ENCODE results near the gene FAM168A. TPM values are rescaled to one million over a fixed set of nuclear protein-coding genes. Genes with fewer than 3 reads are reported as not detected.

FAM168A gene
- total RNA-seq, 4 donors from 2014 or later, result 22.2 to 35.7 (median 30.4) TPM

DNA sequence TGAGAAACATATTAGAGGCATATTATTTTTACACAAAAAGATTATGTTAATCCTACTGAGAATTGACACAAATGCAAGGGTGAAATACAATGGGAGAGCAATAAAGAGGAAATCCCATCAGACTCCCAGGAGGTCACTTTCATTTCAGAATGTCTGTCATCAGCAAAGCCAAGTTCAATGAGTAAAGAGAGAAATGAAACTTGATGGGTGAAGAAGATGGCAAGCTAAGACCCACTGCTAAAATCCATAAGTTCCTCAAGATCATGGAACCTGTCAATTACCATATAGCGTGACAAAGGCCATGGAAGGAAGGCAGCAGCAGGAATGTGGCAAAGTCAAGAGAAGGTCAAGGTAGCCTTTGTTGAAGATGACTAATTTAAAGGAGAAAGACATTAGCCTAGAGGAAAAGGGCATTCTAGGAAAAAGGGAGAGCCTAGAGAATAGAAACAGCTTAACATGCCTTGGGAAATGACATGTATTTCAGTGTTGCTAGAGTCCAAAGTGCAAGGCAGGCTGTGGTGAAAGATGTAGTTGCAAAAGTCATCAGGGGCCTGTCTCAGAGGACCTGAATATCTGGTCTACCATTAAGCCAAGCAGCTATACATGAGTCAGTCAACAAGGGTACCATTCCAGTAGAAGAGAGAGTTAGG, 43.1 kb downstream of the FAM168A start:
- Histone ChIP-seq H3K4me1 (no peaks in the 10 kb centered on the region), H3K27ac (no peak overlapping the region), H3K36me3 (no peaks in the 10 kb centered on the region), H3K27me3 (no peaks in the 10 kb centered on the region), H3K9me3 (no peaks in the 10 kb centered on the region), H3K4me3 (no peak overlapping the region)
- no peak for TF ChIP-seq CTCF (IDR thresholded peaks at IDR 0.05)
- TF ChIP-seq POLR2A (IDR thresholded peaks at IDR 0.05), result no peak
- no peak for DNase-seq

GRCh38 chr11:73553266-73553665, 44.6 kb downstream of the FAM168A start:
- no peaks in the 10 kb centered on the region for H3K9me3 ChIP-seq
- no peaks in the 10 kb centered on the region for H3K36me3 ChIP-seq
- H3K27me3 ChIP-seq, result no peaks in the 10 kb centered on the region
- TF ChIP-seq POLR2A (IDR thresholded peaks at IDR 0.05) (no peak), CTCF (IDR thresholded peaks at IDR 0.05) (no peak)
- no peak overlapping the region for H3K4me3 ChIP-seq
- no peak for DNase-seq
- no peaks in the 10 kb centered on the region for H3K4me1 ChIP-seq
- H3K27ac ChIP-seq, result no peak overlapping the region

DNA sequence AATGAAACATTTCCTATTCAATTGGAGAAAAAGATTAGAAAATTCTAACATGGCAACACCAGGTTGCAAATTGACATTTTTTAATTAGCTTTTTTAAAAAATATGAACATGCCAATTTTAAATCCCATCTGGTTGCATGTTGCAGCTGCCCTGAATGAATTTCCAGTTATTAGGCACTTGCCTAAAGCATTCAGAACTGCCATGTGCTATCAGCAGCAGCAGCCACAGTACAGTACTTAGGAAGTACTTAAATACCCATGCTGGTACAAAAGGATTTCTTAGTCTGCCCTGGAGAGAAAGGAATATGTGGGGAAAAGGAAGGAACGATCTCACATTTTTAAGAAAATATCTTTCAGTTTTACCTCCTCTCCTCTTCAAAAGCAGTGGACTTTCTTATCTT, 46.2 kb downstream of the FAM168A start:
- Histone ChIP-seq H3K27me3 (no peaks in the 10 kb centered on the region), H3K4me1 (no peaks in the 10 kb centered on the region), H3K4me3 (no peak overlapping the region), H3K36me3 (no peaks in the 10 kb centered on the region), H3K9me3 (no peaks in the 10 kb centered on the region), H3K27ac (no peak overlapping the region)
- TF ChIP-seq POLR2A (IDR thresholded peaks at IDR 0.05) (no peak), CTCF (IDR thresholded peaks at IDR 0.05) (no peak)
- DNase-seq, result no peak

DNA sequence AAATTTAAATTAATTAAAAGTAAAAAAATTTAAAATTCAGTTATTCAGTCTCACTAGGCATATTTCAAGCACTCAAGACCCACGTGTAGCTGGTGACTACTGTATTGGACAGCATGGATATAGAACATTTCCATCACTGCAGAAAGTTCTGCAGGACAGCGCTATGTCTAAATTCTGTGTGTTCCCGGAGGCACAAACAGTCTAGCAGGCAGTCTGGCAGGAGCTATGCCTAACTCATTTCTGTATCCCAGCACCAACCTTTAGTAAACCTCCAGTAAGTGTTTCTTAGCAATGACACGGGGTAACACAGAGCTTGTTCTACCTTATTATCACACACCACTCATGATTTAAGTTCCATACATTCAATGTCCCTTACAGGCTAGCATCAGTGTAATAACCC, 48.5 kb downstream of the FAM168A start:
- Histone ChIP-seq H3K27me3 (no peaks in the 10 kb centered on the region), H3K4me1 (no peaks in the 10 kb centered on the region), H3K9me3 (no peaks in the 10 kb centered on the region), H3K4me3 (no peak overlapping the region), H3K36me3 (no peaks in the 10 kb centered on the region), H3K27ac (no peak overlapping the region)
- TF ChIP-seq CTCF (IDR thresholded peaks at IDR 0.05), result no peak
- TF ChIP-seq POLR2A (IDR thresholded peaks at IDR 0.05), result no peak
- DNase-seq, result no peak

- Histone ChIP-seq H3K27me3 (no peaks in the 10 kb centered on the region), H3K27ac (no peak overlapping the region), H3K4me1 (no peaks in the 10 kb centered on the region), H3K9me3 (no peaks in the 10 kb centered on the region), H3K36me3 (no peaks in the 10 kb centered on the region), H3K4me3 (no peak overlapping the region)
- TF ChIP-seq CTCF (IDR thresholded peaks at IDR 0.05) (no peak), POLR2A (IDR thresholded peaks at IDR 0.05) (no peak)
- DNase-seq, result no peak
Measured at GRCh38 chr11:73547706-73548595, 50.0 kb downstream of the FAM168A start.

All from Peyer's patch (tissue), 4 donors.